Suprapubic skin (tissue), 4 donors: ENCODE results near the gene PRKN.

Experiments
- CTCF ChIP-seq, 2 donors: fragments of 200-600 bp in 1 of 2; fragments of 450-650 bp in 1 of 2; sonication (generic) in 1 of 2; IDR thresholded peaks; one replicate each; pipeline ENCODE4 v1.5.1; 2016 to 2019; ENCODE audit warnings: antibody characterized with exemption in 2 of 2, mild to moderate bottlenecking in 1 of 2, moderate library complexity in 1 of 2
- EP300 ChIP-seq: sonication (generic); formaldehyde crosslinking; IDR thresholded peaks from one replicate; pipeline ENCODE4 v1.6.1; 2017; ENCODE audit warnings: antibody characterized with exemption
- POLR2A ChIP-seq, 2 donors: fragments of 450-650 bp; IDR thresholded peaks; one replicate each; pipeline ENCODE4 v1.6.1; 2017; ENCODE audit warnings: antibody characterized with exemption in 2 of 2, mild to moderate bottlenecking in 2 of 2, moderate library complexity in 2 of 2
- POLR2AphosphoS5 ChIP-seq, 3 donors: sonication (generic); formaldehyde crosslinking; IDR thresholded peaks; one replicate each; pipeline ENCODE4 v1.6.1; 2017; ENCODE audit warnings: antibody characterized with exemption in 3 of 3

- TF ChIP-seq POLR2A (IDR thresholded peaks at IDR 0.05) (no peak), CTCF (IDR thresholded peaks at IDR 0.05) (no peak), EP300 (no peak), POLR2AphosphoS5 (IDR thresholded peaks at IDR 0.05) (no peak)
These were observed 845.3 kb downstream of the PRKN start for GRCh38 chr6:161882196-161882765.
